Breast epithelium (tissue), 3 donors: ENCODE results near the gene RGS12.

Experiments used
- CTCF ChIP-seq, 3 donors: fragments of 450-650 bp; IDR thresholded peaks; one replicate each; pipeline ENCODE4 v1.5.1; 2016 to 2017; ENCODE audit warnings: antibody characterized with exemption in 3 of 3, mild to moderate bottlenecking in 3 of 3, moderate library complexity in 3 of 3
- POLR2A ChIP-seq: fragments of 450-650 bp; IDR thresholded peaks from one replicate; pipeline ENCODE4 v1.6.1; 2016; ENCODE audit warnings: antibody characterized with exemption, mild to moderate bottlenecking, moderate library complexity

- TF ChIP-seq CTCF (IDR thresholded peaks at IDR 0.05) (no peak), POLR2A (no peak)
Observed at GRCh38 chr4:3322059-3322550, 29.3 kb downstream of the RGS12 start.
